SHP77 treated with DMSO at 0.1 percent for 48 hours (cell line): ENCODE data around the gene TMEM190.
A peak's percentile ranks its signal among the peaks of the same experiment; 100 is the strongest.
"Not testable (repeated sequence)": the region's sequence is repeated elsewhere in the genome, so short reads cannot be mapped to it uniquely, and the experiment has no call there.

Experiments
- DNase-seq: peaks from one replicate; lab custom pipeline; 2025; lab: John Stamatoyannopoulos, UW

The TMEM190 gene

DNA sequence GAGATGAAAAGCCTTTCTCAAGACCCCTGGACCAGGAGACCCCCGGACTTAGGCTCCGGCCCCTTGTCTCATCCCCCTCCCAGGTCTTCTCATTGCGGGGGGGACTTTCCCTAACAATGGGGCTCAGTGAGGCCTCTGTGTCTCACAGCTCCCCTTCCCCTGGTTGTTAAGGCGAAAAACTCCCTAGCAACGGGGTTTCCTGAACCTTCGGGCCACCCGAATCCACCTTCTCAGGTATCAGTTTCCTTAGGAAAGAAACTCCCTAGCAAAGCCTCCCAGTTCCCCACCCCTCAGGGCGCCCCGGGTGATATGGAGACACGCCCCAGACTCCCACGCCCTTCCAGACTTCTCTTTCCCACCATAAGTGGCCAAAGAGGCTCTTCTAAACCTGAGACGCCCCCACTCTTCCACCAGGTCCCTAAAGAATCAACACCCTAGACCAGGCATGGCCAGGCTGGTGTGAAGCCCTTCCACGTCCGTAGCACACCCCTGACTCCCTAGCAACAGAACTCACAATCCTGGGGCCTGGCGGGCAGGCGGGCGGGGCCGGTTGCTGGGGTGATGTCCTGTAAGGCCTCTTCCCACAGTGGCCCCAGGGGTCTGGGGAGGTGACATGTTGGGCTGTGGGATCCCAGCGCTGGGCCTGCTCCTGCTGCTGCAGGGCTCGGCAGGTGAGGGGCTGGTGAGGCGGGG lies at the start of gene TMEM190:
Gene TMEM190, plus strand, starts transcription at position 586 of the 693 bp plus-strand sequence. Its CDS starts 28 bp downstream, at position 614.
- DNase-seq: no peak

DNA sequence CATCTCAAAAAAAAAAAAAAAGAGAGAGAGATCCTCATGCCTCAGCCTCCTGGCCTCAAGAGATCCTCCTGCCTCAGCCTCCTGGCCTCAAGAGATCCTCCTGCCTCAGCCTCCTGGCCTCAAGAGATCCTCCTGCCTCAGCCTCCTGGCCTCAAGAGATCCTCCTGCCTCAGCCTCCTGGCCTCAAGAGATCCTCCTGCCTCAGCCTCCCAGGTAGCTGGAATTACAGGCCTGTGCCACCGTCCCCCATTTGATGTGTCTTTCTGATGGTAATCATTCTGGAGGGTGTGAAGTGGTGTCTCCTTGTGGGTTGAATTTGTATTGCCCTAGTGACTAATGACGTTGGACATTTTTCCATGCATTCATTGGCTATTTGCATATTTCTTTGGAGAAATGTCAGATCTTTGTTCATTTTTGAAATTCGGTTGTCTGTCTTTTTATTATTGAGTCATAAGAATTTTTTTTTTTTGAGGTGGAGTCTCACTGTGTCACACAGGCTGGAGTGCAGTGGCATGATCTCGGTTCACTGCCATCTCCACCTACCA lies 47.8 kb upstream of the TMEM190 start:
- DNase-seq: not testable (repeated sequence)

DNA sequence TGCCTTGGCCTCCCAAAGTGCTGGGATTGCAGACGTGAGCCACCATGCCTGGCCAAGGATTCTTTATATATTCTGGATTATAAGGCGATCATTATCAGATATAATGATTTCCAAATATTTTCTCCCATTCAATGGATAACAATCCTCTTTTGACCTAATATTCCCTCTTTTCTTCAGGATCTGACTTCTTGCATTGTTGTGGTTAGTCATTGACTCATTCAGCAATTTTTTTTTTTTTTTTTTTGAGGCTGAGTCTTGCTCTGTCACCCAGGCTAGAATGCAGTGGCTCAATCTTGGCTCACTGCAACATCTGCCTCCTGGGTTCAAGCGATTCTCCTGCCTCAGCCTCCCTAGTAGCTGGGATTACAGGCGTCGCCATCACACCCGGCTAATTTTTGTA lies 46.8 kb upstream of the TMEM190 start:
- DNase-seq: not testable (repeated sequence)

DNA sequence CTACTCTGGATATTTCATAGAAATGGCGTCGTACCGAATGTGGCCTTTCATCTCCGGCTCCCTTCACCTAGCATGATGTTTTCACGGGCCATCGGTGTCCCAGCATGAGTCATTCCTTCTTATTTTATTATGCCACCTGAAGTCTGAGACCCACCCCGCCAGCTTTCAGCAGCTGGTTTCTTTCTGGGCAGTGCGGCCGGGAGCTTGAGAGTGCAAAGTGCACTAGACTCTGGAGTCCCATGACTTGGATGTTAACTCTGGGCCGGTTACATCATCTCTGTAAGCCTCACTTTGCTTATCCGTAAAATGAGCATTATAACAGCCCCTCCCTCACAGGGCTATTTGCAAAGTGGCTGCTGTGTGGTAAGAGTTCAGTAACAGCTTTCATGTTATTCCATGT lies 42.8 kb upstream of the TMEM190 start:
- no peak for DNase-seq

DNA sequence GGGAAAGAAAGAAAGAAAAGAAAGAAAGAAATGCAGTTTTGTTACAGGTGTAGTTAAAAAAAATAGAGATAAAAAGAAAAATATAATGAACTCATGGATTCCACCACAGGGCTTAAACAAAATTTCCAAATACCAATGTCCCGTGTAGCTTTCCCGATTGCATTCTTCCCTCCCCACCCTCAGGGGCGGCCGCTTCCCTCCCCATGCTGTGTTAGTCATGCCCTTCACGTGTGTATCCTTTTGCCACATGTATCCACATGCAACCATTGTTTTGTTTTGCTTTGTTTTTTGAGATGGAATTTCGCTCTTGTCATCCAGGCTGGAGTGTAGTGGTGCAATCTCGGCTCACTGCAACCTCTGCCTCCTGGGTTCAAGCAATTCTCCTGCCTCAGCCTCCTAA lies 40.5 kb upstream of the TMEM190 start:
- no peak for DNase-seq

DNA sequence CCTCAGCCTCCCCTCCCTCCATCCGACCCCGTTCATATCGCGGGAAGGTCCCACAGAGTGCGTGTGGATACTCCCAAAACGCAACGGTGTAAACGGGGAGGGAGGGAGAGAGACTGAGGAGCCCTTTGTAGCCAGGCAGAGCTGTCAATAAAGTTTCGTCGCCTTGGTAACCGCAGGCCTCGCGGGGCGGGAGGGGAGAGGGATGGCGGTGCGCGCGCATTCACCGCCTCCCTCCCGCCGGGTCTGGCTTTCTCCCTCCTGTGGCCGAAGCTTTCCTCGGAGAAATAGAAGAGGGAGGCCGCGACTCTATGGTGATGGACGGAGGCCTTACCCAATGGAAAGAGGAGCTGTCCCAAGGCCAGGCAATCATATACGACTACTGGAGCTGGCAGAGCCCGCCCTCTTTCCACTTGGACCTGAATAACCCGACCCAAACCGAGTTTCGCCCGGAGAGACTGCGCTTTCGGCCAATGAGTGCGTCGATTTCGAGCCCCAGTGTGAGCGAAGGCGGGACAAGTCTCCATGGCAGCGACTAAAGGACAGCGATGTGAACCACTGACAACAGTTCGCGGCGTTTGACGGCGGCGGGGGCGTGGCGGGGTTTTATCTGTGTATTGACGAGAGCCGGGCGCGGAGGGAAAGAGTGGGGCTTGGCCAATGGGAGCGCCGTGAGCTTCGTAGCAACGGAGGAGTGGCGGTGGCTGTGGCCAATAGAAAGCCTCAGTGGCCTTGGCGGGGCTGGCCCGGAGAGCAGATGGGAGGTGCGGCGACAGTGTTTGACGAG lies 37.3 kb upstream of the TMEM190 start, which contains the start of gene KMT5C:
Gene KMT5C, plus strand, starts transcription at position 772 of the 784 bp plus-strand sequence. CDS start 2,061 bp downstream, outside the sequence.
- peak; percentile 99 for DNase-seq

DNA sequence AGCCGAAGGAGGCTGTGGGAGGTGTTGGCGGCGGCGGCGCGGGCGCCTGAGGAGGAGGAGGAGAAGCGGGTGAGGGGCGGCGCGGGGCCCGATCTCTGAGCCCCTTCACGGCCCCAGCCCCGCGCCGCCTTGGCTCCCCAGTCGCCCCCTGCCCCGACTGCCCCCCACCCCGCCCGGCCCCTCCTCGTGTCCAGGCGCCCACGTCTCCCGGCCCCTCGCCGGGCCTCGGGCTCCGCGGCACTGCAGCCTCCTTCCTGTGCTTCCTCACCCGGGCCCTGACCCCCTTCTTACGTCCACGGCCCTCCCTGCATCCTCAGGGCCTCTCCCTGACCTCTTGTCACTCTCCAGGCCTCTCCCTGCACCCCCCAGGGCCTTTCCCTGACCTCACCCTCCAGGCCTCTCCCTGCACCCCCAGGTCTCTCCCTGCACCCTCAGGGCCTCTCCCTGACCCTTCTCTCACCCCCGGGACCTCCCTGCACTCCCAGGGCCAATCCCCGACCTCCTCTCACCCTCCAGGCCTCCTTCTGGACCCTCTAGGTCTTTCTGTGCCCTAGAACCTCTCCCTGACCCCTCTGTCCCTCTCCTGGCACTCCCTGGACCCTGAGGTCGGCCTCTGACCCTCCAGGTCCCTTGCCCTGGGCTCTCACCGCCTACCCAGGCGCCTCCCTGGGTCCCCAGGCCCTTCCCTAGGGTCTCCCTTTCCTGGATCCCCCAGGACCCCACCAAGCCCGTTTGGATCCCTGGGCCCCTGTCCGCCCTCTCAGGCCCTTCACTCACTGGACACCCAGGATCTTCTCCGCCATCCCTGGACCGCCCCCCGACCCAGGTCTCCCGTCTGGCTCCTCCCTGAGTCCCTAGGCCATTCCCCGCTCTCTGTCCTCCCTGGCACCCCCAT lies 36.5 kb upstream of the TMEM190 start:
- no peak for DNase-seq

DNA sequence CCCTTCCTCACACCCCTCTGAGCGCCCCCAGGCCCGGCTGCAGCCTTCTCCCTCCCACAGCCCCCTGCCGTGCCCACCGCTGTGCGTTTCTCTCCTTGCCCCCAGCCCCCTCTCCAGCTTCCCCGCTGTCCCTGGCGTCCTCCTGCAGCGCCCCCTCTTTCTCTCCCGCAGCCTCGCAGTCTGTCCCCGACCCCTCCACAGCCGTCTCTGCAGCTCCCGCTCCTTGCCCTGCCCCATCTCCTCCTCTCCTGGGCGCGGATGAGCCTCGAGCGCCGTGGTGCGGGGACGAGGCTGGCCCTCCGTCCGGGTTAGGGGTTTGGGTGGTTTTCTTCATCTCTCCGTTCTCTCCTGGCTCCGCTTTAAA lies 35.9 kb upstream of the TMEM190 start:
- DNase-seq: no peak

DNA sequence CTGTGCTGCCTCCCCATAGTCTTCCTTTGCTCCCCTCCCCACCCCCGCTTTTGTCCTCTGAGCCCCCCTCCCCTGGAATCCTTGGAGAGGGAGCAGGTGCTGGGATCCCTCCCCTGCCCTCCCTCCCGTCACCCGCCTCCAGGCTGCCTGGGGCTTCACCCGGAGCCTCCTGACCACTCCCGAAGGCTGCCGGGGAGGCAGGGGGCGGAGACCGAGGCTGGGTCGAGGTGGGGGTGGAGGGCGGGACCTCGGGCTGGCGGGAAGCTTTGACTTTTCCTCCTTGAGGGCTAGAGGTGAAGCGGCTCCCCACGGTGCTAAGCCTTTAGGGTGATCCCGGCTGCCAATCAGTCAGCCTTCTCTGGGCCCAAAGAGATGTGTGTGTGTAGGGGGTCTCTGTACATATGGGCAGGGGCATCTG lies 35.4 kb upstream of the TMEM190 start:
- DNase-seq: peak; percentile 28

DNA sequence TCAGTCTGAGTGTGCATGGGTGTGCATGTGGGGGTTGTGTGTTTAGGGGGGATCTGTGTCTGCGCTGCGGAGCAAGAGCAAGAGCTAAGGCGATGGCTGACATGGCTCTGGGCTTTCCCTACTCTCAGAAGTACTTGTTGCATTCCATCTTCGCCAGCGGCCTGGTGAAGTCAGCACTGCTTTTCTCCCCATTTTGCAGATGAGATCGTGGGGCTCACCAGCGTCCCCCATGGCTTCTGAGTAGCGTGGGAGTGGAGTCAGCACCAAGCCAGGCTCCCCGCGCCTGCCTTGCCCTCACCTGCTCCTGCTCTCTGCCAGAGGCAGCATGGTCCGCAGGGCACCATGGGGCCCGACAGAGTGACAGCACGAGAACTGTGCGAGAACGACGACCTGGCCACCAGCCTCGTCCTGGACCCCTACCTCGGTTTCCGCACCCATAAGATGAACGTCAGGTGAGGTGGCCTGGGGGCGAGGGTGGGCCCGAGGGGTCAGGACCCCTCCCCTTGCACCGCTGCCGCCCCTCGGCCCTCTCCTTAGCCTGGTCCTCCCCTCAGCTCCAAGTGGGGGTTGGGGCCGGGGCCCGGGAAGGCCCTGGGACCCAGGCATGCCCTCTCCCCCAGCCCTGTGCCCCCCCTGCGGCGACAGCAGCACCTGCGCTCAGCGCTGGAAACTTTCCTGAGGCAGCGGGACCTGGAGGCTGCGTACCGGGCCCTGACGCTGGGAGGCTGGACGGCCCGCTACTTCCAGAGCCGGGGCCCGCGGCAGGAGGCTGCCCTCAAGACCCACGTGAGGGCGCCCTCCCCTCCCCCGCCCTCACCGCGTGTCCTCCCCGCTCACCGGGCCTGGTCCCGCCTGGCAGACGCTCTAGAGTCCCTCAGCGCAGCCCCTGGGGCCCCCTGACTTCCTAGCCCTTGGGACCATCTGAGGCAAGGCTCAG lies 34.8 kb upstream of the TMEM190 start:
- no peak for DNase-seq

DNA sequence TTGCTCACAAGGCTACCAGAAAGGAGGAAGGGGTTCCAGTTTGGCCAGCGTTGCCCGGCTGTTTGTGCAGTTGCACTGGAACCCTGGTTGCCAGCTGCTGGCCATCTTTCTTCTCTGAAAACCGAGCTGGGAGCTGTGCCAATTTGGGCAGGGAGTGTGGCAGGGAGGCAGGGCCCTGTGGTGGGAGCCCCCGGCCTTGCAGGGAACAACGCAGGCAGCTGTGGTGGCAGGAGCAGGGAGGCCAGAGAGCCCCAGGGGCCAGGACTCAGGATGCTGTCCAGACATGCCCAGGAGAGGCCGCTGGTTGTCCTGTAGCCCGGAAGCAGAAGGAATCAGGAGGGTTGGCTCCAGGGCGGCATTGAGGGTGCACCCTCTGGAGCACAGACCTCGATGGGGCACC lies 32.2 kb upstream of the TMEM190 start:
- DNase-seq: peak; percentile 73

DNA sequence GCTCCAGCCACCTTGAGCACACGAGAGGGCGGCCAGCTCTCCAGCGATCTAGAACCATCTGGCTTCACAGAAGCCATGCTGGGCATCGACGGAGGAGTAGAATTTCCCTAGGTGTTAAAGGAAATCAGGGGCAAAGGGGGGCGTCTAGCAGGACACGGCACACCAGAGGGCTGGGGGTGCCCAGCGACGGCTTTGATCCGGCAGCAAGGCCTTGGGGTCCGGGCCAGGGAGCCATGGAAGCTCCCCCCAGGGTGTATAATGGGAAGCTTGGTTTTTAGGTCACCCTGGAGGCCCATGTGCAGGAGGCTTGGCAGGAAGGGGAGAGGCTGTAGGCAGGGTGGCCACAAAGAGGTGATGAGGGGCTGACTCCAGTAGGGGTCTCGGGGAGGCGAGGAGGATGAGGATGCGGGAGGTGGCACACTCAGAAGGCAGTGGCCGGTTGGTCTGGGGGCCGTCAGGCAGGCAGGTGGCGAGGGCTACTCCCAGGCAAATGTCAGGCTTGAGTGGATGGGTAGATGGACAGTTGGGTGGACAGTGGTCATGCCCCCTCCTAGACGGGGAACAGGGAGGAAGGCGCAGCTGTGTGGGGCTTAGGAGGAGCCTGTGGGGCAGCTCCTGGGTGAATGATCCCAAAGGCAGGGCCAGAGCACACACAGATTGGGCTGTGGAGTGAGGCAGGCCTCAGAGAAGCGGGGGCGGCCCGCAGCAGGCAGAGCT lies 31.4 kb upstream of the TMEM190 start:
- DNase-seq: no peak

DNA sequence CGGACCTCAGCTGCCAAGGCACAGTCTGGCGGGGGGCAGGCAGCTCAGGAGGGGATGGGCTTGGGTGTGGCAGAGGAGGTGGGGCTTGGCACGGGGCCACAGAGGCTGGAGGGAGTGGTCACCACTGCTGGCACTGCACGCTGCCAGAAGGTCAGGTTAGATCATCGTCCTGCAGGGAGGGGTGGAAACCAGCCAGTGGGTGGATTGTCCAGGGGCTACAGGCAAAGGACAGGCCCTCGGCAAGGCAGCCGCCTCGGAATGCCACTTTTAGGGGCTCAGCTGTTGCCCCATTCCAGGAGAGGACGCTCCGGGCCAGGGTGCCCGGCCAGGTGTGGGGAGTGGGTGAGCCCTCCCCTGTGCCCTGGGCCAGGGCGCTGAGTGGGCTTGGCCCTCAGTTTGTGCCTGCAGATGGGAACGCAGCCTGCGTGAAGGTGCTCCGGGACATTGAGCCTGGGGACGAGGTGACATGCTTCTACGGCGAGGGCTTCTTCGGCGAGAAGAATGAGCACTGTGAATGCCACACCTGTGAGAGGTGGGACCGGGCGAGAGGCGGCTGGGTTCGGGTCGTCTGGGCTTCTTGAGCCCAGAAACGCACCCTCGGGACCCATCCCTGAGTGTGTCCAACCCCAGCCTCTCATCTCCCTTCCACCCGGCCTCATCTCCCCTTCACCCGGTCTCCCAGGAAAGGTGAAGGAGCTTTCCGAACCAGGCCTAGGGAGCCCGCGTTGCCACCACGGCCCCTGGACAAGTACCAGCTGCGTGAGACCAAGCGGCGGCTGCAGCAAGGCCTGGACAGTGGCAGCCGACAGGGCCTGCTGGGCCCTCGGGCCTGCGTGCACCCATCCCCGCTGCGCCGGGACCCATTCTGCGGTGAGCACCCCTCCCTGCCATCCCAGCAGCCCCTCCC lies 30.6 kb upstream of the TMEM190 start:
- no peak for DNase-seq

DNA sequence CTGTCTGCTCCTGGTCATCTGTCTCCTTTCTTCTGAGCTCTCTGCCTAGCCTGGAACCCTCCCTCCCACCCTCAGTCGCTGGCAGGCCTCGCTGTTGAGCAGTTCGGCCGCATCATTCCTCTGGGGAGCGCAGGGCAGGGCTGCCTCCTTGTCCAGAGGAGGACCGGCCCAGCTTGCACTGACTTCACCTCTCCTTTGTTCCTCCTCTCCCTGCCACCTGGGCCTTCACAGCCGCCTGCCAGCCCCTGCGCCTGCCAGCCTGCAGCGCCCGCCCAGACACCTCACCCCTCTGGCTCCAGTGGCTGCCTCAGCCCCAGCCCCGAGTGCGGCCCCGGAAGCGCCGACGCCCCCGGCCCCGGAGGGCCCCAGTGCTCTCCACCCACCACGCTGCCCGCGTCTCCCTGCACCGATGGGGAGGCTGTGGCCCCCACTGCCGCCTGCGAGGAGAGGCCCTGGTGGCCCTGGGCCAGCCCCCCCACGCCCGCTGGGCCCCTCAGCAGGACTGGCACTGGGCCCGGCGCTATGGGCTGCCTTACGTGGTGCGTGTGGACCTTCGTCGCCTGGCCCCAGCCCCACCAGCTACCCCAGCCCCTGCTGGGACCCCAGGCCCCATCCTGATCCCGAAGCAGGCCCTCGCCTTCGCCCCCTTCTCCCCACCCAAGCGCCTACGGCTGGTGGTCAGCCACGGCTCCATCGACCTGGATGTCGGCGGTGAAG lies 29.7 kb upstream of the TMEM190 start:
- no peak for DNase-seq

DNA sequence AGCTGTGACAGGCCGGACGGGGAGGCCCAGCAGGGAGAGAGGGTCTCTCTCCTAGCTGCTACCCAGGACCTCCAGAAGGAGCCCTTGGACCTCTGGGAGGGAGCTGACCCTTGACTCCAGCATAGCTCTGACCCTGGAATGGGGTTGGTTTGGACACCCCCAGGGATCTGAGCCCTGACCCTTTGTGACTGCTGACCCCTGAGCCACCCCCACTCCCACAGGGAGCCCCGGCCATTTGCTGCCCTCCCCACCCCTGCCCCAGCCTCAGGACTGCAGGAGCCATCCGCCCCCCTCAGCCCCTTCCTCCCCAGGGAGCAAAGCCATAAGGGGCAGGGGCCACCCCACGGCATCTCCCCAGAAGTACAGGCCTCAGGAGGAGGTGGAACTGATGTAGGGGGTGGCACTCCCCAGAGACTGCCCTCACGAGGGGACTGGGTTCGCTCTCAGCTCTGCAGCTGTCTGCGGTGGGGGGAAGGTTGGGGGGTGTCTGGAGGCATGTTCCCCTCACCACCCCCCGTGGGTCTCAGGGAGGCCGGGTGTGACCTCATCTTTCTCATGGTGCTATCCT lies 29.1 kb upstream of the TMEM190 start:
- DNase-seq: no peak

DNA sequence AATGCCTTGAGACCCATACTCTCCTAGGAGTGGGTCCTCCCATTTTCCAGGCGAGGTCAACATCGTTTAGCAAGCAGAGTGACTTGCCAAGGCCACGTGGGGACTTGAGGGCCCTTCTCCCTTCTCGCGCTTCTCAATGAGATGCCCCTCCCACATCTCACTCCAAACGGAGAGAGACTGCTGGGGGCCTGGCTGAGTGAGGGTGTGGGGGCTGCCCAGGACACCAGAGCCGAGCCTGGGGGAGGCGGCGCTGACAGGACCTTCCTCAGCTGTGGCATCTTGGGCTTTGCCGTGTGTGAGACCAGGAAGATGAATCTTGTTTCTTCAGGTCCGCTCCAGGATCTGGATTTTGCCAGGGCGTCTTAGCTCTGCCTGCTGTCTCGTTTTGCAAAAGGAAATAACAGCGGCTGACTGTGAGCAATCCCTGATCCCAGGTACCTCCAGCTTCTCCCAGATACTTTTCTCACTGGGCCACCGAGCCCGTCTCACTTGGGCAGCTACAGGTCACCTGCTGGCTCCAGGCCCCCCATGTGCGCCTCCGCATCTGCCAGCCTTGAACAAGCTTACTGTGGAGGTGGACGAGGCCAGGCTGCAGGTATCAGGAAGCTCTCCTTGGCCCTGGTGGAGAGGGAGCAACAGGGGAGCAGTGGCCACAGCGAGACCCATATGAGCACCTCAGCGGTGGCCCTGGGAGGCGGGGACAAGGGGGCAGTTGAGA lies 28.1 kb upstream of the TMEM190 start:
- DNase-seq: no peak

DNA sequence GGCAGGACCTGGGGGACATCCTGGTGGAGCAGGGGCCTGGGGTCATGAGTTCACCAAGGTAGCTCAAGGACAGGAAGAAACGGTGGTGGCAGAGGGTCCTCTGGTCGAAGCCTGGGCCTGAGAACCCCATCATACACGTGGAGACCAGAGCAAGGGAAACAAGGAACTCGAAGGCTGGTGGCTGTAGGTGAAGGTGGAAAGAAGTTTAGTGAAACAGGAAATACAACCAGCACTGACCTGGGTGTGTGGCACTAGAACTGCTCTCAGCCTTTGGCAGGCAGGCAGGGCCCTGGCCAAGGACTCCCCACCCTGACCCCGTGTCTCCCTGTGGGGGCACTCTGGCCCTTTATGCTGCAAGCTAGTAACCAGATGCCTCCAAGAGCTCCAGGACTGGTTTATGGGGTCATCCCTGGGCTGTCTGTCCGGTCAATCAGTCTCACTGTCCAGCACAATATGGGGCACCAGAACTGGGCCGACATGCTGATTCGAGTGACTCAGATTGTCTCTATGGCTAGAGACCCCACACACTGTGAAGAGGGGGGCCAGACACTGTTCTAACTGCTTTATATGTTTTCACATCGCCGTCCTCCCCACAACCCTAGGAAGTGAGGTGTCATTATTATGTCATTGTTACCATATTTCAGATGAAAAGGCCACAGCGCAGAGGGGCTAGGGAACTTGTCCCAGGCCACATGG lies 25.9 kb upstream of the TMEM190 start:
- DNase-seq: no peak
